Endometrial microvascular endothelial cells (primary cell): ENCODE measurements around the gene UROC1. TPM values are rescaled to one million over a fixed set of nuclear protein-coding genes. Genes with fewer than 3 reads are reported as not detected.

Experiments used
- in situ Hi-C: cut with HindIII; loops from 2 replicates; pipeline ENCODE4 v1.10.0; 2017; ENCODE audit warnings: low sequenced_read_pairs, low pct_unique_long_range_greater_than_20kb; ENCODE audit errors: inconsistent ontology term
- total RNA-seq: library from RNA; depleted of rRNA; stranded (reverse); fragments of >200 nt; gene quantifications from one replicate; pipeline ENCODE4 v1.2.3, GENCODE V29; 2015; ENCODE audit errors: inconsistent ontology term

Gene UROC1
- total RNA-seq, 1 donor from 2014 or later: not detected

GRCh38 chr3:126486360-126486847, 31.2 kb downstream of the UROC1 start:
- in situ Hi-C loops: no loop called here

- in situ Hi-C loops: no loop called here
Observed at GRCh38 chr3:126485956-126486355, 31.6 kb downstream of the UROC1 start.

GRCh38 chr3:126485176-126485897, 32.2 kb downstream of the UROC1 start:
- in situ Hi-C loops: no loop called here

- in situ Hi-C loops: no loop called here
Observed at GRCh38 chr3:126484662-126485061, 32.9 kb downstream of the UROC1 start.

- in situ Hi-C loops: no loop called here
Observed at GRCh38 chr3:126484148-126484547, 33.4 kb downstream of the UROC1 start.

GRCh38 chr3:126483321-126483761, 34.2 kb downstream of the UROC1 start:
- in situ Hi-C loops: no loop called here

GRCh38 chr3:126482503-126483255, 34.9 kb downstream of the UROC1 start:
- in situ Hi-C loops: no loop called here

- in situ Hi-C loops: no loop called here
Observed at GRCh38 chr3:126481808-126482502, 35.6 kb downstream of the UROC1 start.

- in situ Hi-C loops: no loop called here
Observed at GRCh38 chr3:126480861-126481260, 36.7 kb downstream of the UROC1 start.

GRCh38 chr3:126480206-126480605, 37.4 kb downstream of the UROC1 start:
- in situ Hi-C loops: no loop called here

GRCh38 chr3:126479642-126480041, 37.9 kb downstream of the UROC1 start:
- in situ Hi-C loops: no loop called here

- in situ Hi-C loops: no loop called here
Observed at GRCh38 chr3:126478581-126479310, 38.8 kb downstream of the UROC1 start.

- in situ Hi-C loops: no loop called here
Observed at GRCh38 chr3:126477061-126477380, 40.6 kb downstream of the UROC1 start.

GRCh38 chr3:126476166-126477060, 41.2 kb downstream of the UROC1 start:
- in situ Hi-C loops: no loop called here

GRCh38 chr3:126475413-126476114, 42.0 kb downstream of the UROC1 start, which contains the start of gene ZXDC:
Gene ZXDC, minus strand, starts transcription at chr3:126475891. Its CDS starts 26 bp downstream, at chr3:126475865.
- in situ Hi-C loops: no loop called here

GRCh38 chr3:126474498-126475412, 42.8 kb downstream of the UROC1 start:
- in situ Hi-C loops: no loop called here
